NCI-H1048 (cell line): ENCODE results near the gene SH2D3C.

Experiments used
- DNase-seq: peaks from one replicate; lab custom pipeline; 2025; lab: John Stamatoyannopoulos, UW

Gene SH2D3C

DNA sequence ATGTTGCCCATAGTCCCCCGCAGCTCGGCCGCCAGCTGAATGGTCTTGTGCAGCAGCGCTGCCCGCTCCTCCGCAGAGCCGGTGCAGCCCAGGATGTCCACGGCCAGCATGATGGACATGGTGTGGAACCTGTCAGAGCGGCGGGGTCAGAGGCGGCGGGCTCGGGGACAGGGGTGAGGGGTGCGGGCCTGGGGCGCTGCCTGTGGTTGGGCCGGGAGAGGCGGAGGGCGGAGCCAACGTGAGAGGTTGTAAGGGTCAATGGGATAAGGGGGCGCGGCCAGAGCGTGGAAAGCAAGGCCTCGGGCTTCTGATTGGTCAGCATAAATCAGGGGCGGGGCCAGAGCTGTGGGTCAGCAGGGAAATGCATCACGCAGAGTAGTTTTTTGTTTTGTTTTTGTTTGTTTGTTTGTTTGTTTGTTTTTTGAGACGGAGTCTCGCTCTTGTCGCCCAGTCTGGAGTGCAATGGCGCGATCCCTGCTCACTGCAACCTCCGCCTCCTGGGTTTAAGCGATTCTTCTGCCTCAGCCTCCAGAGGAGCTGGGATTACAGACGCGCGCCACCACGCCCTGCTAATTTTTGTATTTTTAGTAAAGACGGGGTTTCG, 36.5 kb downstream of the SH2D3C start:
- DNase-seq: no peak

GRCh38 chr9:127739614-127740330, 38.7 kb downstream of the SH2D3C start:
- no peak for DNase-seq

DNA sequence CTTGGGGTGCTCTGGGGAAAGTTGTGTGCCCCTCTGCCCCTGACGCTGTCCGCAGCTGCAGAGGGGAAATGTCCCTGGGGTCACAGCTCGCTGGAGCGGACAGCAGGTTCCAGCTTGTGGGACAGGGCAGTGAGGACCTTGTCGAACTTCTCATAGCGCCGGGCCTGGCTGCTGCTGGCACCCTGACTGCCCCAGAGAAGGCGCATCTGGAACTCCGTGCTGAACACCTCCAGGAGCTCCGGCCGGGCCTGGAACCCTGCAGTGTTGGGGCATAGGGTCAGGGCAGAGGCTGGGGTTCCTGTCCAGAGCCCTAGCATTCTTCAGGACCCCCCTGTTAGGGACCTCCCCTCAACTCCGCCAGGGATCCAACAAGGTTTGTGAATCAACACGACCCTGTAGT, 39.8 kb downstream of the SH2D3C start:
- no peak for DNase-seq

- no peak for DNase-seq
Measured at GRCh38 chr9:127735530-127736185, 42.8 kb downstream of the SH2D3C start.

DNA sequence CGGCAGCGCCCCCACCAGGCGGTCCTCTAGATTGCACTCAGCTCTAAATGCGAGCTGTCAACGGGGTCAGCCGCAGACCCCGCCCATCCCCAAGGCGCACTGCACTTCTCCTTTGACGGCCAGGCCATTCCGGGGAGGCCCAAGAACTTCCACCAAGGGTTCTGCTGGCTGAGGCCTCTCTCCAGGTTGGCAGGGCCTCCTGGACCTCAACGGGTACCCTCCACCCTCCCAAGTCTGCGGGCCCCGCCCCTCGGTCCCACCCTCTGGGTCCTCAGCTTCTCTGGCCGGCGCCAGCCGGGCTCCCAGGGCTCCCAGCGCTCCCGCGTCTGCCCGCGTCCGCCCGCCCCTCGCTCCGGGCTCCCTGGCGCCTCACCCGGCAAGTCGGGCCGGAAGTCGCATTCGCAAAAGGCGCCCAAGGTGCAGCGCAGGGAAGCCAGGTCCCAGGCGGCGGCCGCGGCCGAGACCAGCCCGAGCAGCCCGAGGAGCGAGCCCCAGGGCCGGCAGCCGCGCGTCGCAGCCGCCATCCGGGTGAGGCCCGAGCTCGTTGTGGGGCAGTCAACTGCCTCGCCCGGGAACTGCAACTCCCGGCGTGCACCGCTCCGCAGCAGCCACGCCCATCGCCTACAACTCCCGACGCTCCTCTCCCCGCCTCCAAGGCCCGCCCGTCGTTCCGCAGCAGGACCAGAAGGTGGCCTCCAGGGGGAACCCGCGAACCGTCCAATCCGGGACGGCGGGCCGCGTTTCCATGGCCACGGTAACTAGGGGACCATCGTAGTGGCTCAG, 43.5 kb downstream of the SH2D3C start, which contains the start of gene TOR2A:
Gene TOR2A (minus strand): TSS at position 548 of the 783 bp plus-strand sequence. CDS start 24 bp downstream, at position 524.
- DNase-seq: peak; percentile 94

DNA sequence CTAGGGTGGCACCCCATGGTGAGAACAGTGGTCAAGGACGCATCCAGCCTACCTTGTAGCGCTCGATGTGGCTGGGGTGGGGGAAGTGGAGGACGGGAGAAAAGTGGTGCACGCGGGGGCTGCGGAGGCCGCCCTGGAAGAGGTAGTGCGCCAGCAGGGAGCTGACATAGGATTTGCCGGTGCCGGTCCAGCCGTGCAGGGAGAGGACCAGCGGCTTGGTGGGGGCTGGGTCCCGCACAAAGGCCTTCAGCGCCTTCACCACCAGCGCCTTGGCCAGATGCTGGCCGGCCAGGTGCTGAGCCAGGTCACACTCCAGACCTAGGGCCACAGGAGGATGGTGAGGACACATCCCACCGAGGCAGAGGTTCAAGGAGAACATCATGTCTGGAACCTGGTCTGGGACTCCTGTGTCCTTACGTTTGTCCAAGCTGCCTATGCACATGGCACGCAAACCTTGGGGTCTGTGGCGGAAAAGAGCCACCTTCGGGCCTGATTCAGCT, 44.2 kb downstream of the SH2D3C start:
- no peak for DNase-seq

DNA sequence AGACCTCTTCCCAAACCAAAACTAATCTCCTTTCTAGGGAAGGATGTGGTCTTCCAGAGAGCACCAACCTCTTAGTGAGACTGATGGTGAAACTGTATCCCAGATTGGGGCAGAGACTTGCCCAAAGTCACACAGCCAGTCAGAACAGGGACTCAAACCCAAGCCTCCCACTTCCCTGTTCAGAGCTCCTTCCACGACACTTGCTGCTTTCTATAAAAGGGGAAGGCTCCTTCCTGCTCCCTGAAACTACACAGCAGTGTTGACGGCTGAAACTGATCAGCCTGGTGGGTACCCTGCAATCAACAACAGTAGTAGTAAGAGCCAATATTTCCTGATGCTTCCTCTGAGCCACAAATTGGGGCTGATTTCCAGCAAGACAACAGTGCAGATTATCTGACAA, 44.9 kb downstream of the SH2D3C start:
- DNase-seq: no peak

- DNase-seq: no peak
Measured at GRCh38 chr9:127732444-127732843, 46.0 kb downstream of the SH2D3C start.

DNA sequence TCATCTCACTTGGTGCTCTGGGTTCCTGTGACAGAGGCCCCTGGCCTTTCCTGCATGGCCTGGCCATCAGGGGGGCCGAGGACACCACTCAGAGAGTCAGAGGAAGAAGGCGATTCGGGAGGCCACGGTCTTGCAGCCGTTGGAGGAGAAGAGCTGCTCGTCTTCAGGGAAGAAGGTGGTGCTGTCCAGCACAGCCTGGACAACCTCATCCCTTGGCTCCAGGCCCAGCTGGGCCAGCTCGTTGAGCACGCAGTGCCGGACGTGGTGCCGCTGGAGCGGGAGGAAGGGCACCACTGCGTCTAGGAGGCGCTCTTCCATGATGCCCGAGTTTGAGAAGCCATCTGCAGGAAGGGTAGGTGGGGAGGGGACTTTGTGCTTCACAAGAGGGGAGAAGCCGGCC, 46.5 kb downstream of the SH2D3C start:
- no peak for DNase-seq

DNA sequence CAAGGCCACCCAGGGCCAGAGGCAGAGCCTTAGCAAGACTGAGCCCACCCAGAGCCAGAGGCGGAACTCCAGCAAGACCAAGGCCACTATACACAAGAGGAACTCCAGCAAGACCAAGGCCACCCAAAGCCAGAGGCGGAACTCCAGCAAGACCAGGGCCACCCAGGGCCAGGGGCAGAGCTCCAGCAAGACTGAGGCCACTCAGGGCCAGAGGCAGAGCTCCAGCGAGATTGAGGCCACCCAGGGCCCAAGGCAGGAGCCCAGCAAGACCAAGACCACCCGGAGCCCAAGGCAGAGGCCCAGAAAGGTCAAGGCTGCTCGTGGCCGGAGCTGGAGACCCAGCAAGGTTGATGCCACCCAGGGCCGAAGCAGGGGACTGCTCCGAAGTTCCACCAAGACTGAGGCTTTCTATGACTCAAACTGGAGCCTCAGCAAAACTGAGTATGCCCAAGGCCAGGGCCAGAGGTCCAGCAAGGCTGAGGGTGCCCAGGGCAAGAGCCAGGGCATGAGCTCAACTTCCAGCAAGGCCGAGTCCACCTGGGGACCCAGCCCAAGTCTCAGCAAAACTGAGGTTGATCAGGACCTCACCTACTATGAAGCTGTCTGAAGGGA, 47.6 kb downstream of the SH2D3C start:
- DNase-seq: no peak

DNA sequence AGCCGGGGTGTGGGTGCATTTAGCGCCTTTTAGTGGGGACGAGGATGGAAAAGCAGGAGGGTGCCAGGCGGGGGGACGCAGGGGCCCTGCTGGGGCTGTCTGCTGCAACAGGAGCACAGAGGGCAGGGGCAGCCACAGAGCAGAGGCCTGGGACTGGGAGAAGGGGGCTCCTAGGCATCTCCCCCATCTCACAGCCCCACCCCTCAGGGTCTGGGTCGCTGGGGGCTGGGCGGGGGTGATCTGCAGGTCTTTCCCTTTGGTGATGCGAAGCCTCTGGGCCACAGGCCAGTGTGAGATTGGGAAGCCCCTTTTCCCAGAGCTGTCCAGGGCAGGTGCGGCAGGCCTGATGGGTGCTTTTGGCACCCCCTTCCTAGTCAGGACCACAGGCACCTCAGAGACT, 48.2 kb downstream of the SH2D3C start:
- no peak for DNase-seq

GRCh38 chr9:127729522-127730256, 48.8 kb downstream of the SH2D3C start:
- no peak for DNase-seq

DNA sequence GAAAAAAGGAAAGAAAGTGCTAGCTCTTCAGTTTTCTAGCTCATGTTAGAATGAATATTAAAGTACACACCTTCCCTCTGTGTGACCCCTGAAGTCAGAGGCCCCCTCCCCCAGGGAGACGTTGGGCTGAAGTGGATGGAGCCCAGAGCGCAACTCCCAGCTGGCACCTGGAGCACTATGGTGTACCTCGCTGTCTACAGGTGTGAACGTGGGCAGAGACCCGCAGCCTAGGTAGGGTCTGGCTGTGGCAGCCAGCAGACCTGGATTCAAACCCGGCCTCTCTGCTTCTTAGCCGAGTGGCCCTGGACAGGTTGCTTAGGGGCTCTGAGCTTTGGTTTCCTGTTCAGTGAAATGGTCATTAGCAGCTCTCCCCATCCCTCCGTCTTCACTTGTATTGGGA, 49.7 kb downstream of the SH2D3C start:
- DNase-seq: no peak

GRCh38 chr9:127726871-127727270, 51.6 kb downstream of the SH2D3C start:
- no peak for DNase-seq

- DNase-seq: no peak
Measured at GRCh38 chr9:127724012-127724411, 54.5 kb downstream of the SH2D3C start.

DNA sequence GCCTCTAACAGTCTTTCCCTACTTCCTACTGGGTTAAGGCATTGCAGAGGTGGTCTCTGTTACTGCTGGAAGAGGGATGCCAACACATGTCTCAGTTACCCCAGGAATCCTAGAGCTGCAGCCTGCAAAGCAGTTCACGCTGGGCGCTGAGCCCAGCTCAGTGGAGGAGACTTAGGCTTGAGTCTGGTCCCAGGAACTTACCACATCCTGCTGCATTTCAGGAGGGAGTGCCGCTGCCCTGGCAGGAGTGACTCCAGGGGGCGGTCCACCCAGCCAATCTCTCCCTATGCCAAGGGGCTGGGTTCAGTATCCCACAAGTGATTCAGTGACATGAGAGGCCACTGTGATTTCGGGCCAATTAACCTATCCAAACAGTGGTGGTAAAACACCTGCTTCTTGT, 55.0 kb downstream of the SH2D3C start:
- DNase-seq: no peak

- DNase-seq: no peak
Measured at GRCh38 chr9:127723013-127723412, 55.5 kb downstream of the SH2D3C start.

- DNase-seq: no peak
Measured at GRCh38 chr9:127722055-127722745, 56.3 kb downstream of the SH2D3C start.

- no peak for DNase-seq
Measured at GRCh38 chr9:127721391-127721821, 57.1 kb downstream of the SH2D3C start.

DNA sequence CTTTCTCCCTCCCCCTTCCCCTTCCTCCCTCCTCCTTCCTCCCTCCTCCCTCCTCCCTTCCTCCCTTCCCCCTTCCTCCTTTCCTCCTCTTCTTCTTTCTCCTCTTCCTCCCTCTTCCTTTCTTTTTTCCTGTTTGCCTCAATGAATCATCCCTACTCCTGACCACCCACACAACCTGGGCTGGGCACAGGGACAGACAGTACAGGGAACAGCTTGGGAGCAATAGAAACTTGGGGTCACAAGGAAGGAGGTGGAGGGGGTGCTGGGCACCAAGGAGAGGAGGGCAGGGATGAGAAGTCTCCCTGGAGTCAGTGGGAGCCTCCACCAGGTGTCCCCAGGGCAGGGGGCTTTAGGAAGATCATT, 57.6 kb downstream of the SH2D3C start:
- DNase-seq: no peak
